ENCODE data around the gene F12.

Gene F12

GRCh38 chr5:177396078-177396477 lies 13.3 kb downstream of the F12 start:
- no peak for DNase-seq (ENCODE audit: low read depth)
- no peak overlapping the region for H3K4me3 ChIP-seq (ENCODE audit: low read depth, low read length)
- TF ChIP-seq, protein P1, sequence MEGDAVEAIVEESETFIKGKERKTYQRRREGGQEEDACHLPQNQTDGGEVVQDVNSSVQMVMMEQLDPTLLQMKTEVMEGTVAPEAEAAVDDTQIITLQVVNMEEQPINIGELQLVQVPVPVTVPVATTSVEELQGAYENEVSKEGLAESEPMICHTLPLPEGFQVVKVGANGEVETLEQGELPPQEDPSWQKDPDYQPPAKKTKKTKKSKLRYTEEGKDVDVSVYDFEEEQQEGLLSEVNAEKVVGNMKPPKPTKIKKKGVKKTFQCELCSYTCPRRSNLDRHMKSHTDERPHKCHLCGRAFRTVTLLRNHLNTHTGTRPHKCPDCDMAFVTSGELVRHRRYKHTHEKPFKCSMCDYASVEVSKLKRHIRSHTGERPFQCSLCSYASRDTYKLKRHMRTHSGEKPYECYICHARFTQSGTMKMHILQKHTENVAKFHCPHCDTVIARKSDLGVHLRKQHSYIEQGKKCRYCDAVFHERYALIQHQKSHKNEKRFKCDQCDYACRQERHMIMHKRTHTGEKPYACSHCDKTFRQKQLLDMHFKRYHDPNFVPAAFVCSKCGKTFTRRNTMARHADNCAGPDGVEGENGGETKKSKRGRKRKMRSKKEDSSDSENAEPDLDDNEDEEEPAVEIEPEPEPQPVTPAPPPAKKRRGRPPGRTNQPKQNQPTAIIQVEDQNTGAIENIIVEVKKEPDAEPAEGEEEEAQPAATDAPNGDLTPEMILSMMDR (IDR thresholded peaks at IDR 0.05; ENCODE audit: low read depth, low read length), result no peak
- TF ChIP-seq, protein P2, sequence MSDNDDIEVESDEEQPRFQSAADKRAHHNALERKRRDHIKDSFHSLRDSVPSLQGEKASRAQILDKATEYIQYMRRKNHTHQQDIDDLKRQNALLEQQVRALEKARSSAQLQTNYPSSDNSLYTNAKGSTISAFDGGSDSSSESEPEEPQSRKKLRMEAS (IDR thresholded peaks at IDR 0.05; ENCODE audit: low read depth, low read length), result no peak
- TF ChIP-seq MYC (IDR thresholded peaks at IDR 0.05; ENCODE audit: low read depth, low read length) (no peak), POLR2A (IDR thresholded peaks at IDR 0.05; ENCODE audit: extremely low read depth, insufficient read length) (no peak)

DNA sequence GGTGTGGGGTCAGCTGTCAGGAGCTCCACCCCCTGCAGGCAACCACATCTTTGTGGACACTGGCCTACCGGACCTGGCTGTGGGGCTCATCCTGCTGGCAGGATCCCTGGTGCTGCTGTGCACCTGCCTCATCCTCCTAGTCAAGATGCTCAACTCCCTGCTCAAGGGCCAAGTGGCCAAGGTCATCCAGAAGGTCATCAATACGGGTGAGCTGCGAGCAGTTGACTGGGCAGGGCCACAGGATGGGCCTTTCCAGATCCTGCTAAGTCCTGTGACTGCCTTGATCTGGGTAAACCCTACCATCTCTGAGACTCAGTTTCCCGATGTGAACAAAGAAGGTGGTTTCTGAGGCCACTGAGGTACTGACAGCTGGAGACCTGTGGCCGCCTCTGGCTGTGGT lies 15.4 kb downstream of the F12 start:
- H3K4me3 ChIP-seq (ENCODE audit: low read depth, low read length), result no peak overlapping the region
- no peak for DNase-seq (ENCODE audit: low read depth)
- TF ChIP-seq, protein P1 (IDR thresholded peaks at IDR 0.05; ENCODE audit: low read depth, low read length), result no peak
- TF ChIP-seq POLR2A (IDR thresholded peaks at IDR 0.05; ENCODE audit: extremely low read depth, insufficient read length) (no peak), MYC (IDR thresholded peaks at IDR 0.05; ENCODE audit: low read depth, low read length) (no peak)
- TF ChIP-seq, protein P2 (IDR thresholded peaks at IDR 0.05; ENCODE audit: low read depth, low read length), result no peak

GRCh38 chr5:177393206-177393765 lies 16.1 kb downstream of the F12 start:
- TF ChIP-seq POLR2A (IDR thresholded peaks at IDR 0.05; ENCODE audit: extremely low read depth, insufficient read length) (no peak), MYC (IDR thresholded peaks at IDR 0.05; ENCODE audit: low read depth, low read length) (no peak)
- TF ChIP-seq, protein P1 (IDR thresholded peaks at IDR 0.05; ENCODE audit: low read depth, low read length), result no peak
- TF ChIP-seq, protein P2 (IDR thresholded peaks at IDR 0.05; ENCODE audit: low read depth, low read length), result no peak
- peak; percentile 74 for DNase-seq (ENCODE audit: low read depth)
- no peak overlapping the region for H3K4me3 ChIP-seq (ENCODE audit: low read depth, low read length)

GRCh38 chr5:177392765-177393164 lies 16.6 kb downstream of the F12 start:
- DNase-seq (ENCODE audit: low read depth), result peak; percentile 47
- H3K4me3 ChIP-seq (ENCODE audit: low read depth, low read length), result no peak overlapping the region
- TF ChIP-seq, protein P1 (IDR thresholded peaks at IDR 0.05; ENCODE audit: low read depth, low read length), result no peak
- no peak for TF ChIP-seq POLR2A (IDR thresholded peaks at IDR 0.05; ENCODE audit: extremely low read depth, insufficient read length)
- TF ChIP-seq MYC (IDR thresholded peaks at IDR 0.05; ENCODE audit: low read depth, low read length), result no peak
- TF ChIP-seq, protein P2 (IDR thresholded peaks at IDR 0.05; ENCODE audit: low read depth, low read length), result no peak

- no peak overlapping the region for H3K4me3 ChIP-seq (ENCODE audit: low read depth, low read length)
- peak; percentile 86 for DNase-seq (ENCODE audit: low read depth)
- peak; percentile 83 for TF ChIP-seq MYC (IDR thresholded peaks at IDR 0.05; ENCODE audit: low read depth, low read length)
- TF ChIP-seq, protein P1 (IDR thresholded peaks at IDR 0.05; ENCODE audit: low read depth, low read length), result peak; percentile 90
- no peak for TF ChIP-seq POLR2A (IDR thresholded peaks at IDR 0.05; ENCODE audit: extremely low read depth, insufficient read length)
- TF ChIP-seq, protein P2 (IDR thresholded peaks at IDR 0.05; ENCODE audit: low read depth, low read length), result peak; percentile 96
Observed at GRCh38 chr5:177390363-177391300, 18.7 kb downstream of the F12 start.

Data from NB4 (cell line).